ENCODE data around the gene COL4A3. TPM values are rescaled to one million over a fixed set of nuclear protein-coding genes. Genes with fewer than 3 reads are reported as not detected.
"Not testable (repeated sequence)": the region's sequence is repeated elsewhere in the genome, so short reads cannot be mapped to it uniquely, and the experiment has no call there.

The COL4A3 gene
- total RNA-seq, 3 donors from 2014 or later = 2.9 to 3.7 (median 3.3) TPM

DNA sequence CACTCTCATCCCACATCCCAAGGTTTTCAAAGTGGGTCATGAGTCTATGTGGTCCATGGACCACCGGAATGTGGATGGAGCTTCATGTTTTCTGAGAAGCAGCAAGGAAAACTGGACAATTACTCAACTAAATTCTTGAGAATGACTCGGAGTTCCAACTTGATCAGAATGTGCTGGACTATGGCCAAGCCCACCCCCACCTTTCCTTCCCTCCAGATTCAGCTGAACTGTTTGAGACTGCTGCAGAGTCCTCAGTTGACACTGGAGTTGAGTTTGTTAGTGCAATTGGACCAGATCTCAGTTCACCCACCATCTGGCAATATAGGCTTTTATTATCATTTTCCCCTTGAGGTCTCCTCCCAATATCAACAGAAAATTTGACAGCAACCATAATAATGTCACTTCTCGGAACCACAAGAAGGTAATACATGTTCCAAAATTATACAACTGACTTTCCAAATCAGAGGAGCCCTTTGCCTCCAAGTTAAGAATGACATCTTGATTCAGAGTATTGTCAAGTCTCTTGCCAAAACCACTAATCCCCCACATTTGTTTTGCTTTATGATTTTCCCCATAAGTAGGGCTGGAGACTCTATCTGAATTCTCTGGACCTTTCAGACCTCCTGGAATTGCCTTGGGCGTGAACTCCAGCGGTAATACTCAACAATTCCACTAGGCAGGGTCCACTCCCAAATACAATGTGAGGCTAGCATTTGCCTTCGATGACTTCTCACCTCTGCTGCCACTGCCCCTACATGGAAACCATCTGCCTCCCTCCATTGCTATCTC lies 9.2 kb upstream of the COL4A3 start:
- Histone ChIP-seq H3K9me3 (no peaks in the 10 kb centered on the region), H3K36me3 (no peaks in the 10 kb centered on the region), H3K27ac (no peak overlapping the region), H3K4me1 (no peaks in the 10 kb centered on the region), H3K4me3 (no peak overlapping the region), H3K27me3 (peaks cover 0 to 5% of the 10 kb centered on the region in 2 donors)
- DNase-seq (ENCODE audit: low spot score in 2 of 2) = no peak
- intact Hi-C loops (cut with DNase I; ENCODE audit: low total_unique reads) = no loop called here
- no peak for TF ChIP-seq POLR2AphosphoS5 (IDR thresholded peaks at IDR 0.05)
- TF ChIP-seq, protein P1, sequence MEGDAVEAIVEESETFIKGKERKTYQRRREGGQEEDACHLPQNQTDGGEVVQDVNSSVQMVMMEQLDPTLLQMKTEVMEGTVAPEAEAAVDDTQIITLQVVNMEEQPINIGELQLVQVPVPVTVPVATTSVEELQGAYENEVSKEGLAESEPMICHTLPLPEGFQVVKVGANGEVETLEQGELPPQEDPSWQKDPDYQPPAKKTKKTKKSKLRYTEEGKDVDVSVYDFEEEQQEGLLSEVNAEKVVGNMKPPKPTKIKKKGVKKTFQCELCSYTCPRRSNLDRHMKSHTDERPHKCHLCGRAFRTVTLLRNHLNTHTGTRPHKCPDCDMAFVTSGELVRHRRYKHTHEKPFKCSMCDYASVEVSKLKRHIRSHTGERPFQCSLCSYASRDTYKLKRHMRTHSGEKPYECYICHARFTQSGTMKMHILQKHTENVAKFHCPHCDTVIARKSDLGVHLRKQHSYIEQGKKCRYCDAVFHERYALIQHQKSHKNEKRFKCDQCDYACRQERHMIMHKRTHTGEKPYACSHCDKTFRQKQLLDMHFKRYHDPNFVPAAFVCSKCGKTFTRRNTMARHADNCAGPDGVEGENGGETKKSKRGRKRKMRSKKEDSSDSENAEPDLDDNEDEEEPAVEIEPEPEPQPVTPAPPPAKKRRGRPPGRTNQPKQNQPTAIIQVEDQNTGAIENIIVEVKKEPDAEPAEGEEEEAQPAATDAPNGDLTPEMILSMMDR (IDR thresholded peaks at IDR 0.05) = no peak
- TF ChIP-seq POLR2A (IDR thresholded peaks at IDR 0.05) = no peak

DNA sequence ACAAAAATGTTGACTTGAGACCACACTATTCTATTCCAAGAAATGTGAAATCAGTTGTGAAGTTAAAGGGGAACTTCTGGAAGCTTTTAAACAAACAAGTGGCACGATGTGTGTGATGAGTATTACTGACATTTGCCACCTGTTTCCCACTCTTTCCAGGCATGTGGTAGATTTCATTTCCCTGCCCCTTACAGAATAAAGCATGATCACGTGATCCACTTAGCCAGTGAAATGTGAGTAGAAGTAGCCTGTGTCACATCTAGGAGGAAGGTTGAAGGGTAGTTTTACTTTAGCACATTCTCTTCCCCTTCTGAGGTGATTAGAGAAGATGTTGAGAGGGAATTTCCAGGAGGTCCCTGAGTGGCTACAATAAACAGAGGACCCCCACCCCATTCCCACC lies 4.3 kb upstream of the COL4A3 start:
- no peaks in the 10 kb centered on the region for H3K9me3 ChIP-seq
- no peak for DNase-seq (ENCODE audit: low spot score in 2 of 2)
- no peaks in the 10 kb centered on the region for H3K36me3 ChIP-seq
- TF ChIP-seq POLR2AphosphoS5 (IDR thresholded peaks at IDR 0.05) (no peak), POLR2A (IDR thresholded peaks at IDR 0.05) (no peak)
- TF ChIP-seq, protein P1 (IDR thresholded peaks at IDR 0.05) = no peak
- H3K4me3 ChIP-seq = no peak overlapping the region
- intact Hi-C loops (cut with DNase I; ENCODE audit: low total_unique reads) = no loop called here
- H3K4me1 ChIP-seq = no peaks in the 10 kb centered on the region
- H3K27ac ChIP-seq = no peak overlapping the region
- peaks cover 8 to 15% of the 10 kb centered on the region in 2 donors for H3K27me3 ChIP-seq

DNA sequence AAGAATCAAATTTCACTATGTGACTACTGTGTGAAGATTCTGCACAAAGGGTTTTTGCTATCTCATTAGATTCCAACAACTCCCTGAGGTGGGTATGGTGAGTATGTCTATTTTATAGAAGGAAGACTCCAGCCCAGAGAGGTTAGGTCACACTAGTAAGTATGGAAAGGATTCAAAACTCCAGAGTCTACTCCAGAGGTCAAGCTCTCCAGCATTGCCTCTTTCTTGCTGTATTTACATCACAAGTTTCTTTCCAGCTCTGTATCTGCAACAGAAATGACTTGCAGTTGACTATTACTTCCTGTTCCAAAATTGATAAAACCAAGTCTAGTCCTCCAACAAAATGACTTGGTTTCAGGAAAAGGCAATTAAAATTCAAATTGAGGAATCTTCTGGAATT lies 2.5 kb upstream of the COL4A3 start:
- intact Hi-C loops (cut with DNase I; ENCODE audit: low total_unique reads) = no loop called here
- TF ChIP-seq, protein P1 (IDR thresholded peaks at IDR 0.05) = no peak
- TF ChIP-seq POLR2A (IDR thresholded peaks at IDR 0.05) (no peak), POLR2AphosphoS5 (IDR thresholded peaks at IDR 0.05) (no peak)
- H3K9me3 ChIP-seq = peaks cover 0 to 5% of the 10 kb centered on the region in 2 donors
- H3K4me1 ChIP-seq = no peaks in the 10 kb centered on the region
- no peak overlapping the region for H3K27ac ChIP-seq
- peaks cover 8 to 15% of the 10 kb centered on the region in 2 donors for H3K27me3 ChIP-seq
- no peak overlapping the region for H3K4me3 ChIP-seq
- H3K36me3 ChIP-seq = no peaks in the 10 kb centered on the region
- no peak for DNase-seq (ENCODE audit: low spot score in 2 of 2)

DNA sequence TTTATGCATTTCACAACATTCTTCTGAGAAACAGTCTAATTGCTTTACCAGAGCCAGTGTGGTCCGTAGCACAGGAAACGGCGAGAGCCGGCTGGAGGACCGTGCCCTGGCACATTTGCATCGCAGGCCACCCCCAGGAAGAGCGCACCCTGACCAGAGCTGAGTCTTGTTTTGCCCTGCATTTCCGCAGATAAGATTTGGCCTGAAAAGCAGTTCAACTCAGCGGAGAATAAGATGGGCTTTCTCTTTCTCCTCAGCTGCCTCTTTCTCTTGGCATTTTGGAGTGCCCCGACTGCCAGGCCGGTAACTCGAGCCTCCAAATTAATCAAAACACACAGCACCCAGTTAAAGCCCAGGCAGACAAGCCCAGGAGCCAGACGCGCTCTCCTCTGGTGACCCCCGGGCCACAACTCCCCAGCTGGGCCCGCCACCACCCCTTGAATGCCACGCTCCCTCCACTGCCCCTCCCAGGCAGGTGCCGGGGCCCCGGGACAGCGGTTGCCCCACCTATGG lies 883 bp upstream of the COL4A3 start:
- H3K9me3 ChIP-seq = peaks cover 0 to 10% of the 10 kb centered on the region in 2 donors
- no peak for DNase-seq (ENCODE audit: low spot score in 2 of 2)
- H3K4me3 ChIP-seq = peak overlapping the region; percentile 35 to 76 (median 59)
- H3K36me3 ChIP-seq = no peaks in the 10 kb centered on the region
- H3K4me1 ChIP-seq = no peaks in the 10 kb centered on the region
- intact Hi-C loops (cut with DNase I; ENCODE audit: low total_unique reads) = no loop called here
- peaks cover 8 to 11% of the 10 kb centered on the region in 2 donors for H3K27me3 ChIP-seq
- TF ChIP-seq POLR2AphosphoS5 (IDR thresholded peaks at IDR 0.05) (no peak), POLR2A (IDR thresholded peaks at IDR 0.05) (no peak)
- TF ChIP-seq, protein P1 (IDR thresholded peaks at IDR 0.05) = no peak
- H3K27ac ChIP-seq = no peak overlapping the region

DNA sequence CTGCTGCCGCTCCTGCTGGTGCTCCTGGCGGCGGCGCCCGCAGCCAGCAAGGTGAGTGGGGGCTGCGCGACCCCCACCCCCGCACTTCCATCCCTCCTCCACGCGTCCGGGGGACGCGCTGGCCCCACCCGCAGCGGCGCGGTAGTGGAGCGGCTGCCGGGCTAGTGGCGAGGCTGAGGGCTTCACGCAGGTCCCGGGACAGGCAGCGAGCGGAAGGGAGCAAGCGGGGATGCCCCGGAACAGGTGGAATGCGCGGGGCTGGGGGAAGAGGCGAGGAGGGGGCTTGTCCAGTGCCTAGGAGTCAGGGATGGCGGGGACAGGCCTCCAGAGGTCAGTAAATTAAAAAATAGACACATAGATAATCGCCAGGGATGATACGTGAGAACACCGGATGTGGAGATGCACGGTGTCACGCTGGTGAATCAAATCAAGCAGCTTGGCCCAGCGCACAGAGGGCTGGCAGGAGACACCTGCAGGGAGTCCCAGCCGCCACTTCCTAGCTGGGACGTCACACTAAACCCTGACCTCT lies 403 bp downstream of the COL4A3 start:
- Histone ChIP-seq H3K4me3 (peak overlapping the region; percentile 35 to 76 (median 59)), H3K9me3 (peaks cover 0 to 10% of the 10 kb centered on the region in 2 donors), H3K27ac (peak overlapping the region in 1 of 2 donors; percentile 34), H3K27me3 (peaks cover 8 to 11% of the 10 kb centered on the region in 2 donors), H3K36me3 (no peaks in the 10 kb centered on the region), H3K4me1 (no peaks in the 10 kb centered on the region)
- TF ChIP-seq POLR2AphosphoS5 (IDR thresholded peaks at IDR 0.05) = no peak
- intact Hi-C loops (cut with DNase I; ENCODE audit: low total_unique reads) = no loop called here
- DNase-seq (ENCODE audit: low spot score in 2 of 2) = no peak

DNA sequence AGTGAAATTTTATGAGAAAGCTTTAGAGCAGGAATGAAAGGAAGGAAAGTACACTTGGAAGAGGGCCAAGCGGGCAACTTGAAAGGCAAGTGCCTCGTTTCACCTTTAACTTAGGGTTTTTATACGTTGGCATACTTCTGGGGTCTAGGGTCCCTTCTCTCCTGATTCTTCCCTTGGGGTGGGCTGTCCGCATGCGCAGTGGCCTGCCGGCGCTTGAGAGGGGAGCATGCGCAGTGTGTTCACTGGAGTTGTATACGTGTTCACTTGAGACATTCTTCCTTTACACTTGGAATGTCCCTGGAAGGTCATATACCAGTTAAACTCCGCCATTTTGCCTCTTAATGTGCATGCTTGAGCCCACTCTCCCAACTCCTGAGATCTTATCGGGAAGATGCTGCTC lies 7.4 kb downstream of the COL4A3 start:
- H3K9me3 ChIP-seq; H3K27me3 ChIP-seq; H3K4me3 ChIP-seq; H3K27ac ChIP-seq; H3K4me1 ChIP-seq; DNase-seq (ENCODE audit: low spot score in 2 of 2); H3K36me3 ChIP-seq; intact Hi-C loops (cut with DNase I; ENCODE audit: low total_unique reads): not testable (repeated sequence)
